ENCODE data around the gene ITPKB. TPM values are rescaled to one million over a fixed set of nuclear protein-coding genes. Genes with fewer than 3 reads are reported as not detected.

The ITPKB gene
- total RNA-seq, 1 experiment from 2014 or later: 1.4 TPM

- no peak for DNase-seq (ENCODE audit: extremely low read depth, low read depth)
Observed at GRCh38 chr1:226672339-226672762, 66.7 kb downstream of the ITPKB start.

- no peak for DNase-seq (ENCODE audit: extremely low read depth, low read depth)
Observed at GRCh38 chr1:226671277-226671676, 67.8 kb downstream of the ITPKB start.

GRCh38 chr1:226670073-226670472, 69.0 kb downstream of the ITPKB start:
- no peak for DNase-seq (ENCODE audit: extremely low read depth, low read depth)

- DNase-seq (ENCODE audit: extremely low read depth, low read depth): no peak
Observed at GRCh38 chr1:226668173-226668560, 70.9 kb downstream of the ITPKB start.

- no peak for DNase-seq (ENCODE audit: extremely low read depth, low read depth)
Observed at GRCh38 chr1:226666692-226667091, 72.4 kb downstream of the ITPKB start.

- DNase-seq (ENCODE audit: extremely low read depth, low read depth): no peak
Observed at GRCh38 chr1:226666164-226666506, 72.9 kb downstream of the ITPKB start.

GRCh38 chr1:226665505-226666163, 73.4 kb downstream of the ITPKB start:
- DNase-seq (ENCODE audit: extremely low read depth, low read depth): no peak

GRCh38 chr1:226664413-226665101, 74.5 kb downstream of the ITPKB start:
- DNase-seq (ENCODE audit: extremely low read depth, low read depth): no peak

- no peak for DNase-seq (ENCODE audit: extremely low read depth, low read depth)
Observed at GRCh38 chr1:226663327-226663704, 75.8 kb downstream of the ITPKB start.

GRCh38 chr1:226662642-226663326, 76.3 kb downstream of the ITPKB start:
- peak; percentile 57 for DNase-seq (ENCODE audit: extremely low read depth, low read depth)

GRCh38 chr1:226661965-226662364, 77.1 kb downstream of the ITPKB start:
- DNase-seq (ENCODE audit: extremely low read depth, low read depth): no peak

GRCh38 chr1:226661271-226661670, 77.8 kb downstream of the ITPKB start:
- DNase-seq (ENCODE audit: extremely low read depth, low read depth): no peak

GRCh38 chr1:226660410-226661182, 78.5 kb downstream of the ITPKB start:
- no peak for DNase-seq (ENCODE audit: extremely low read depth, low read depth)

- no peak for DNase-seq (ENCODE audit: extremely low read depth, low read depth)
Observed at GRCh38 chr1:226659641-226660040, 79.4 kb downstream of the ITPKB start.

- no peak for DNase-seq (ENCODE audit: extremely low read depth, low read depth)
Observed at GRCh38 chr1:226659136-226659535, 79.9 kb downstream of the ITPKB start.

GRCh38 chr1:226658546-226659125, 80.4 kb downstream of the ITPKB start:
- no peak for DNase-seq (ENCODE audit: extremely low read depth, low read depth)

GRCh38 chr1:226657895-226658545, 81.1 kb downstream of the ITPKB start:
- no peak for DNase-seq (ENCODE audit: extremely low read depth, low read depth)

- no peak for DNase-seq (ENCODE audit: extremely low read depth, low read depth)
Observed at GRCh38 chr1:226656601-226657277, 82.3 kb downstream of the ITPKB start.

GRCh38 chr1:226656201-226656600, 82.9 kb downstream of the ITPKB start:
- no peak for DNase-seq (ENCODE audit: extremely low read depth, low read depth)

All from NCI-H460 (cell line).